Activated CD4-positive, alpha-beta T cell treated with anti-CD3 and anti-CD28 coated beads, Interleukin-2, amount 50 U/mL, for 48 hours (primary cell): ENCODE results near the gene MTMR12.

Source experiments
- DNase-seq, 2 experiments: peaks; one replicate each; pipeline ENCODE4 v3.0.0-alpha.2; 2020

MTMR12 gene, protein sequence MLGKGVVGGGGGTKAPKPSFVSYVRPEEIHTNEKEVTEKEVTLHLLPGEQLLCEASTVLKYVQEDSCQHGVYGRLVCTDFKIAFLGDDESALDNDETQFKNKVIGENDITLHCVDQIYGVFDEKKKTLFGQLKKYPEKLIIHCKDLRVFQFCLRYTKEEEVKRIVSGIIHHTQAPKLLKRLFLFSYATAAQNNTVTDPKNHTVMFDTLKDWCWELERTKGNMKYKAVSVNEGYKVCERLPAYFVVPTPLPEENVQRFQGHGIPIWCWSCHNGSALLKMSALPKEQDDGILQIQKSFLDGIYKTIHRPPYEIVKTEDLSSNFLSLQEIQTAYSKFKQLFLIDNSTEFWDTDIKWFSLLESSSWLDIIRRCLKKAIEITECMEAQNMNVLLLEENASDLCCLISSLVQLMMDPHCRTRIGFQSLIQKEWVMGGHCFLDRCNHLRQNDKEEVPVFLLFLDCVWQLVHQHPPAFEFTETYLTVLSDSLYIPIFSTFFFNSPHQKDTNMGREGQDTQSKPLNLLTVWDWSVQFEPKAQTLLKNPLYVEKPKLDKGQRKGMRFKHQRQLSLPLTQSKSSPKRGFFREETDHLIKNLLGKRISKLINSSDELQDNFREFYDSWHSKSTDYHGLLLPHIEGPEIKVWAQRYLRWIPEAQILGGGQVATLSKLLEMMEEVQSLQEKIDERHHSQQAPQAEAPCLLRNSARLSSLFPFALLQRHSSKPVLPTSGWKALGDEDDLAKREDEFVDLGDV

DNA sequence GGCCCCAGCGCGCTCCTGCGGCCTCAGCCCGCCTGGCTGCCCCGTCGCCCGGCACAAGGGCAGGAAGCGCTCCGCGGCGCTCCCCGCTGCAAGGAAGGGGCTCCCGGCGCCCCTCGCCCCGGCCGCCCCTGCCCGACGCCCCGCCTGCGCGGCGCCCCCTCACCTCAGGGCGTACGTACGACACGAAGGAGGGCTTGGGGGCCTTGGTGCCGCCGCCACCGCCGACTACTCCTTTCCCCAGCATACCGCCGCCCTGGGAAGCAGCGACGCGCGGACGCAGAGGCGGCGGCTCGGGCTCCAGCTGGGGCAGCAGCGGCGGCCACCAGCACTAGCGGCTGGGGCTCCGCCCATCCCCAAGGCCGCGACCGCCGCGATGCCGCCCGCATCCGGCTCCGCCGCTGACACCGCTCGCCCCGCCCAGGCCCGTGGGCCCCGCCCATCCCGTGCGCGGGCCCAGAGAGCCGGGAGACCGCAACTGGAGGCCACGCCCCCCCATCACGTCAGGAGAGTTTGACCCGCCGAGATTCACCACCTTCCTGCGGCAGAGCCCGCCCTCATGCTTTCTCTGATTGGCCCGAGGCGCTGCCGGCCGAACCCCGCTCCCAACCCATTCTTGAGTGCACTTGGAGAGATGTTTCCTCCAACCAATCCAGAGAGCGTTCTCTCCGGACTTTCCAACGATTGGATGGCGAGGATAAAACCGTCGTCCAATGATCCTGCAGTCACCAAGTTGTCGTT is at the start of gene MTMR12:
Gene MTMR12 (minus strand): TSS at position 345 of the 738 bp plus-strand sequence. CDS start 101 bp downstream, at position 244.
- peak; percentile 100 for DNase-seq

GRCh38 chr5:32362527-32362926 is 49.8 kb upstream of the MTMR12 start:
- no peak for DNase-seq

- DNase-seq = no peak
These were observed 48.2 kb upstream of the MTMR12 start for GRCh38 chr5:32360906-32361305.

- DNase-seq = no peak
These were observed 45.9 kb upstream of the MTMR12 start for GRCh38 chr5:32358611-32359010.

- no peak for DNase-seq
These were observed 44.9 kb upstream of the MTMR12 start for GRCh38 chr5:32357658-32358057.

GRCh38 chr5:32355686-32356085 is 42.9 kb upstream of the MTMR12 start:
- DNase-seq = no peak

DNA sequence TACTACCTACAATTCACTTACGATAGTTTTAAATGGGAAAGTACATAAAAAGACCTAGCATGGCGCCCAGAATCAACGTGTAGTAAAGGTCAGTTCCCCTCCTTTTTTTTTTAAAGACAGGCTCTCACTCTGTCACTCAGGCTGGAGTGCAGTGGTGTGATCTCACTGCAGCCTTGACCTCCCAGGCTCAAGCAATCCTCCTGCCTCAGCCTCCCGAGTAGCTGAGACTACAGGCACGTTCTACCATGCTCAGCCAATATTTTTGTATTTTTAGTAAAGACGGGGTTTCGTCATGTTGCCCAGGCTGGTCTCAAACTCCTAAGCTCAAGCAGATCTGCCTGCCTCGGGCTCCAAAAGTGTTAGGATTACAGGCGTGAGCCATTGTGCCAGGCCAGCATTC is 40.7 kb upstream of the MTMR12 start:
- DNase-seq = no peak

GRCh38 chr5:32352685-32353084 is 39.9 kb upstream of the MTMR12 start:
- no peak for DNase-seq

DNA sequence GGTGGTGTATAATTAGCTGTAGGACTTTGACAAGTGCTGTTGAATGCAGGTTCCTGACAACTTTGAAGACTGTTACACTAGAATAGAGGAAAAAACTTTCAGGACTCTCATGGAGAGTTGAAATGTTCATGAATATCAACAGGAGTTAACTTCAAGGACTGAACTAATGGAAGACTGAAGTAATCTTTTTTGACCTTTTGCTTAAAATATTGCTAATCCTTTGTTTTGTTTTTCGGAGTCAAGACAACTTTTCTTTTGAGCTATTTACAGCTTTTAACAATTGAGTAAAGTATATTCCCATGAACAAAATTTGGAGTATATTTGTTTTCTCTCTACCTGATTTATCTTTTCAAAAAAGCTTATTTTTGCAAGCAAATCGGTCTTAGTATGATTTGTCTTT is 34.1 kb upstream of the MTMR12 start:
- no peak for DNase-seq

DNA sequence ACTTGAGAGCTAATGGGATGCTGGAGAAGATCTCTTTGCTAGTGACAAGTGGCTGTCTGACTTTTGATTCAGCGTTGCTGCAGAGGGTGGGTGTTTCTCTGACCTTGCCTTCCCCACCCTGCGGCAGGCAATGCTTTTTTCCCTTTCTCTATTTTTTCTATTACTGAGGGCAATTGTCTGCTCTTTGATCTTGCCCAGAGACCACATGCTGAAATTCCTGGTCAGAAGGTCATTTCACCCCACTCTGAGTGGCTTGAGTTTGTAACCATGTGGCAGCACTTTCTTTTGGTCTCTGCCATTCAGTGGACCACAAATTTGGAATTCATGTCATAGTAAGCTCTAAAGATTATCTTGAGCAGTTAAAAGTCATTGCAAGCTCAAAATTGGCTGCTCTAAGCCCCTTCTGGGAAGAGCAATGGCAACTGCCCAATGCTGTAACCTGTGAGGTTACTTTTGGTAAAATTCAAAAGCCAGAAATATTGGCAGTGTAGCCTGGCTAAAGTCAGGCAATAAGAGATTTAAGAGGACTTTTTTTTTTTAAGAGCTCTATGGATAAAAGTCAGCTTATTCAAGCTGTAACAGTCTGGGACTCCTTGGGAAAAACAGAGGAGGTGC is 30.4 kb upstream of the MTMR12 start:
- no peak for DNase-seq

- DNase-seq = no peak
These were observed 29.9 kb upstream of the MTMR12 start for GRCh38 chr5:32342656-32343055.

DNA sequence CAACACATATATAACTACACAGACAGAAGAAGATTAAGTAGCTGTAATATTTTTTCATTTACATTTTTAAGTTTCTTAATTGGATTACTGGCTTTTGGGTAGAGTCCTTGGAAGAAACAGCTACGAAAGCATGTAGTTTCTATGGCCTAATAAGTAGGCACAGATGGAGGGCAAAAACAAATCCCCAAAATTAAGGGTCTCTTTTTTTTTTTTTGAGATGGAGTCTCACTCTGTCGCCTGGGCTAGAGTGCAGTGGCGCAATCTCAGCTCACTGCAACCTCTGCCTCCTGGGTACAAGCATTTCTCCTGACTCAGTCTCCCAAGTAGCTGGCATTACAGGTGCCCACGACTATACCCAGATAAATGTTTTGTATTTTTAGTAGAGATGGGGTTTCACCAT is 27.1 kb upstream of the MTMR12 start:
- DNase-seq = no peak

DNA sequence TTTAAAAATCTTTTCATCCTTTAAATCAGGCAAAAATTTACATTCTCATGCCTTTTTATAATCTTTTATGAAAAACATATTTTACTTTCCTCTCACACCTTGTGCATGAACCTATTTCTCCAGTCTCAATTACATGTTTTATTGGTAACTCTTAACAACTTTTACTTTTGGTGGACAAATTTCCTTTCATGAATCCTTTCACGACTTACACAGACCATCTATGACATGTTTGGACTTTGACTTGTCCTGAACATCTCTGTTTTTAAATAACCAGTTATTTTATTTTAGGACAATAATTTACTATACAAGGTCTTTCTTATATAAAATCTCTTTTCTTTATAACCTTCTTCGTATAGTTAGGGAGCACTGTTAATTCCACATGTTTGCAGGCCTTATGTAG is 26.5 kb upstream of the MTMR12 start:
- DNase-seq = no peak

DNA sequence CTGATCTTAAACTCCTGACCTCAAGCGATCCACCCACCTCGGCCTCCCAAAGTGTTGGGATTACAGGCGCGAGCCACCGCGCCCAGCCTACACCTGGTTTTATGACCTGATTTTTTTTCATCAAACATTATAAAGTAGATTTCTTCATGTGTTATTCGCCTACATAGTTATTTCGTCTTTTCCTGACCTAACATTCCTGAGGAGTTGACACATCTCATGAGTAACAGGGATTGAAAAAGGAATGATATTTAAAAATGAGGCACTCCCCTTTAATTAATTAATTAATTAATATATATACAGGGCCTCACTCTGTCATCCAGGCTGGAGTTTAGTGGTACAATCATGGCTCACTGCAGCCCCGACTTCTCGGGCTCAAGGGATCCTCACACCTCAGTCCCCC is 20.2 kb upstream of the MTMR12 start:
- no peak for DNase-seq

GRCh38 chr5:32332361-32332760 is 19.6 kb upstream of the MTMR12 start:
- DNase-seq = no peak

GRCh38 chr5:32331935-32332274 is 19.2 kb upstream of the MTMR12 start:
- DNase-seq = no peak

- DNase-seq = no peak
These were observed 18.6 kb upstream of the MTMR12 start for GRCh38 chr5:32331217-32331934.

- DNase-seq = no peak
These were observed 17.6 kb upstream of the MTMR12 start for GRCh38 chr5:32330126-32330971.

DNA sequence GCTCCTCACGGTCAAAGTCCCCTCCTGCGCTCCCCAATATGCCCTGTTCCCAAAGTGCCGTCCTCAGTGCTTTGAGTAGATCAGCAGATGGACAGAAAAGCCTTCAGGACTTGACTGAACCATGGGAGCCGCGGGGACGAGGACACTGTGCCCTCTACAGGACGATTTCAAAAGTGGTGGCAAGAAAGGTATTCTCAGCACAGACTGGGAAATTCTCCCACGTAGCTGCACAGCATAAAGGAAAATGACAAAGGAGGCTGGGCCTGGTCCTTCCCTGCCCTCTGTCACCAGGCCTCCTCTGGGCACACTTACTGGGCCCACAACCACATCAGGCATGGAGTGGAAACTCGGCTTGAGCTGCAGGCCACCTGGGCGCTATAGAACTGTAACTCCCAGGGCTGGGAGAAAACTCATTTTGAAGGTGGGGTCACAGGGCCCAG is 16.7 kb upstream of the MTMR12 start:
- peak; percentile 61 to 72 for DNase-seq

DNA sequence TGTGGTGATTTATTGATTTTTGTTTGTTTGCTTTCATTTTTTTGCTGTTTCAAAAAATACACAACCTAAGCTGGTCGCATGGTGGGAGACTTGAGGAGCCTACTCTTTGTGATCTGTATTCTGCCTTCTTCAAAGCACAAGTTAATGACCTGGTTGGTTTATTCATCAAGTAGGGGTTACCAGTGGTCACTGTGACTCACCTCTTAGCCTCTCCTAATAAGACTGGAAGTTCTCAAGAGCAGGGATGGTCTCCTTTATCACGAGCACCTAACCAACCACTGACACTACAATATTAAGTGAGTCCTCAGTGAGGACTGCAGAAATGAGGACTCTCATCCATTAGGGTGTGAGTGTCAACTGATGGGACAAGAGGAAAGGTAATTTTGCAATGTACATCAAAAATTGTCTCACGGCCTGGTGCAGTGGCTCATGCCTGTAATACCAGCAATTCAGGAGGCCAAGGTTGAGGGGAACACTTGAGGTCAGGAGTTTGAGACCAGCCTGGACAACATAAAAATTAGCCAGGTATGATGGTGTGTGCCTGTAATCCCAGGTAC is 13.6 kb upstream of the MTMR12 start:
- DNase-seq = no peak

DNA sequence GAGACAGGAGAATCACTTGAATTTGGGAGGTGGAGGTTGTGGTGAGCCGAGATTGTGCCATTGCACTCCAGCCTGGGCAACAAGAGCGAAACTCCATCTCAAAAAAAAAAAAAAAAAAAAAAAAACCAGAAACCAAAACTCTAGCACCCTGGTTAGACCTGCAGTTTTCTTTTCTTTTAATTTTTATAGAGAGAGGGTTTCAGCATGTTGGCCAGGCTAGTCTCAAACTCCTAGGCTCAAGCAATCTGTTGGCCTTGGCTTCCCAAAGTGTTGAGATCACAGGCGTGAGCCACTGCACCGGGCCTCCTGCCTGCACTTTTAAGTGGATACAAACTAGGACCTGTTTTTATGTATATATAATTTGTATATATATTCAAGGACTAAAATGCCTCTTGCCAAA is 12.9 kb upstream of the MTMR12 start:
- DNase-seq = no peak
